Gastrocnemius medialis (tissue), 4 donors: ENCODE measurements around the gene SMG6.
A peak's percentile ranks its signal among the peaks of the same experiment; 100 is the strongest.

Experiments used
- CTCF ChIP-seq, 5 experiments: fragments of 450-650 bp in 3 of 5; fragments of 200-600 bp in 2 of 5; sonication (generic) in 2 of 5; IDR thresholded peaks in 4 of 5; conservative IDR thresholded peaks in 1 of 5; 1 replicate in 4 of 5; 2 replicates in 1 of 5; pipeline ENCODE4 v1.5.1; 2016 to 2019; ENCODE audit warnings: antibody characterized with exemption in 5 of 5, mild to moderate bottlenecking in 3 of 5, moderate library complexity in 3 of 5
- POLR2A ChIP-seq, 2 donors: fragments of 450-650 bp; IDR thresholded peaks; one replicate each; pipeline ENCODE4 v1.6.1; 2017; ENCODE audit warnings: antibody characterized with exemption in 2 of 2, mild to moderate bottlenecking in 2 of 2, moderate library complexity in 2 of 2

GRCh38 chr17:2050300-2051060 lies 253.1 kb downstream of the SMG6 start:
- TF ChIP-seq CTCF (IDR thresholded peaks at IDR 0.05 in 4 of 5, conservative IDR thresholded peaks at IDR 0.05 in 1 of 5) (no peak), POLR2A (IDR thresholded peaks at IDR 0.05) (peak; percentile 8 to 13)
